Body of pancreas (tissue), 4 donors: ENCODE measurements around the gene SEMG2.

ENCODE experiments used
- CTCF ChIP-seq, 7 experiments: fragments of 450-650 bp in 4 of 7; fragments of 200-600 bp in 3 of 7; sonication (generic) in 3 of 7; IDR thresholded peaks; one replicate each; pipeline ENCODE4 v1.5.1; 2016 to 2019; ENCODE audit warnings: antibody characterized with exemption in 7 of 7
- POLR2A ChIP-seq, 3 donors: fragments of 450-650 bp; IDR thresholded peaks; one replicate each; pipeline ENCODE4 v1.6.1; 2016; ENCODE audit warnings: antibody characterized with exemption in 3 of 3, mild to moderate bottlenecking in 2 of 3

GRCh38 chr20:45183084-45183483 lies 38.1 kb upstream of the SEMG2 start:
- TF ChIP-seq CTCF (IDR thresholded peaks at IDR 0.05) (no peak), POLR2A (IDR thresholded peaks at IDR 0.05) (no peak)
